H1 (cell line): ENCODE results near the gene KANTR. TPM values are rescaled to one million over a fixed set of nuclear protein-coding genes. Genes with fewer than 3 reads are reported as not detected.
"Not testable (repeated sequence)": the region's sequence is repeated elsewhere in the genome, so short reads cannot be mapped to it uniquely, and the experiment has no call there.

Source experiments
- CTCF ChIA-PET: fragments of 300-600 bp; sonication (Branson Sonifier 250); formaldehyde crosslinking; loops from one replicate; lab custom pipeline; 2021; ENCODE audit not compliant: partially characterized antibody; lab: Charles Lee
- POLR2A ChIA-PET: fragments of 300-600 bp; sonication (Branson Sonifier 250); formaldehyde crosslinking; loops from one replicate; lab custom pipeline; 2021; ENCODE audit warnings: inconsistent platforms; ENCODE audit not compliant: partially characterized antibody; lab: Charles Lee
- DNase-seq, 2 experiments: peaks; one replicate each; pipeline versions ENCODE4 v3.0.0 to v3.0.0-alpha.2; 2010 to 2022; ENCODE audit warnings: low spot score in 2 of 2, low read depth in 1 of 2, mixed read lengths in 1 of 2
- FAIRE-seq: peaks from 2 replicates; lab custom pipeline; 2011; peaks lifted over from hg19 to GRCh38; lab: Jason Lieb, UNC
- H2AFZ ChIP-seq: 2 replicates; pipeline ENCODE4 v1.8.1; 2012; ENCODE audit warnings: low read length, inconsistent platforms
- H2AK5ac ChIP-seq: 2 replicates; pipeline ENCODE4 v1.6.1; 2013; ENCODE audit warnings: low read depth, low read length
- H2BK120ac ChIP-seq: replicated peaks from 2 replicates; pipeline ENCODE3; 2013; ENCODE audit warnings: low read depth, low read length, inconsistent platforms
- H2BK12ac ChIP-seq: 2 replicates; pipeline ENCODE4 v1.6.1; 2013; ENCODE audit warnings: low read depth, low read length
- H2BK15ac ChIP-seq: 2 replicates; pipeline ENCODE4 v1.6.1; 2013; ENCODE audit warnings: low read length
- H2BK20ac ChIP-seq: 2 replicates; pipeline ENCODE4 v1.6.1; 2013; ENCODE audit warnings: low read length
- H2BK5ac ChIP-seq: 2 replicates; pipeline ENCODE4 v1.6.1; 2013; ENCODE audit warnings: low read depth, low read length
- H3K14ac ChIP-seq: 2 replicates; pipeline ENCODE4 v1.6.1; 2013; ENCODE audit warnings: inconsistent platforms; ENCODE audit not compliant: insufficient read length
- H3K18ac ChIP-seq: 2 replicates; pipeline ENCODE4 v1.6.1; 2013; ENCODE audit warnings: low read length; ENCODE audit errors: extremely low read depth
- H3K23ac ChIP-seq: 2 replicates; pipeline ENCODE4 v1.6.1; 2013; ENCODE audit warnings: inconsistent platforms; ENCODE audit not compliant: insufficient read length
- H3K23me2 ChIP-seq: 2 replicates; pipeline ENCODE4 v1.6.1; 2013; ENCODE audit warnings: low read depth, low read length
- H3K27ac ChIP-seq: 2 replicates; pipeline ENCODE4 v1.6.1; 2011; ENCODE audit warnings: low read depth, low read length, inconsistent platforms
- H3K27me3 ChIP-seq, 4 experiments: replicated peaks in 1 of 4; 1 replicate in 1 of 4; 2 replicates in 3 of 4; pipeline versions ENCODE4 v1.6.1 to v1.8.1; 2011 to 2013; ENCODE audit warnings: low read length in 3 of 4, mild to moderate bottlenecking in 3 of 4, inconsistent platforms in 2 of 4, mixed read lengths in 2 of 4, moderate library complexity in 1 of 4; ENCODE audit not compliant: control insufficient read depth in 3 of 4, insufficient read depth in 3 of 4; ENCODE audit errors: extremely low read depth in 1 of 4
- H3K36me3 ChIP-seq, 4 experiments: 2 replicates each; pipeline versions ENCODE4 v1.6.1 to v1.8.1; 2011 to 2013; ENCODE audit warnings: mild to moderate bottlenecking in 4 of 4, low read length in 3 of 4, moderate library complexity in 2 of 4, control low read depth in 1 of 4, inconsistent platforms in 1 of 4; ENCODE audit not compliant: insufficient read depth in 4 of 4, control insufficient read depth in 2 of 4
- H3K4ac ChIP-seq: replicated peaks from 2 replicates; pipeline ENCODE3; 2013; ENCODE audit warnings: low read length, low read depth, mixed read lengths, inconsistent platforms; ENCODE audit not compliant: insufficient read length
- H3K4me1 ChIP-seq, 4 experiments: replicated peaks in 1 of 4; 1 replicate in 1 of 4; 2 replicates in 3 of 4; pipeline versions ENCODE4 v1.6.1 to v1.8.1; 2011 to 2013; ENCODE audit warnings: low read length in 3 of 4, inconsistent platforms in 2 of 4, mixed read lengths in 1 of 4; ENCODE audit not compliant: insufficient read depth in 4 of 4, control insufficient read depth in 3 of 4
- H3K4me2 ChIP-seq, 2 experiments: 2 replicates each; pipeline versions ENCODE4 v1.6.1 to v1.8.1; 2011 to 2013; ENCODE audit warnings: low read depth in 2 of 2, low read length in 2 of 2, control low read depth in 1 of 2, inconsistent platforms in 1 of 2, mild to moderate bottlenecking in 1 of 2; ENCODE audit not compliant: insufficient read depth in 1 of 2
- H3K4me3 ChIP-seq, 4 experiments: fragments of 200-600, 300-600 bp in 1 of 4; sonication (generic), shearing (Covaris generic), sonication (Bioruptor Twin) in 1 of 4; 2 replicates each; pipeline versions ENCODE4 v1.5.1 to v1.8.1; 2011 to 2016; ENCODE audit warnings: low read length in 4 of 4, low read depth in 3 of 4, control low read depth in 2 of 4, inconsistent platforms in 2 of 4, mild to moderate bottlenecking in 2 of 4, mixed read lengths in 1 of 4, moderate library complexity in 1 of 4; ENCODE audit not compliant: insufficient read depth in 2 of 4; ENCODE audit errors: extremely low read depth in 1 of 4
- H3K56ac ChIP-seq: replicated peaks from 2 replicates; pipeline ENCODE3; 2013; ENCODE audit warnings: low read depth, mild to moderate bottlenecking, mixed read lengths, low read length, inconsistent platforms; ENCODE audit not compliant: insufficient read length
- H3K79me1 ChIP-seq: 2 replicates; pipeline ENCODE4 v1.6.1; 2013; ENCODE audit warnings: low read depth, low read length, control low read depth
- H3K79me2 ChIP-seq, 2 experiments: 2 replicates each; pipeline versions ENCODE4 v1.6.1 to v1.8.1; 2012 to 2013; ENCODE audit warnings: low read length in 2 of 2, mild to moderate bottlenecking in 2 of 2, inconsistent platforms in 1 of 2; ENCODE audit not compliant: insufficient read depth in 2 of 2, control insufficient read depth in 1 of 2
- H3K9ac ChIP-seq, 4 experiments: replicated peaks in 1 of 4; 1 replicate in 1 of 4; 2 replicates in 3 of 4; pipeline versions ENCODE4 v1.6.1 to v1.8.1; 2011 to 2013; ENCODE audit warnings: low read depth in 3 of 4, low read length in 3 of 4, control low read depth in 2 of 4, mild to moderate bottlenecking in 2 of 4, moderate library complexity in 2 of 4, inconsistent platforms in 1 of 4; ENCODE audit errors: extremely low read depth in 1 of 4
- H3K9me3 ChIP-seq, 2 experiments: 2 replicates each; pipeline versions ENCODE4 v1.6.1 to v1.8.1; 2012 to 2013; ENCODE audit warnings: mild to moderate bottlenecking in 2 of 2, moderate library complexity in 2 of 2, control low read depth in 1 of 2, inconsistent platforms in 1 of 2, low read depth in 1 of 2, low read length in 1 of 2, mixed read lengths in 1 of 2; ENCODE audit not compliant: insufficient read depth in 2 of 2
- H4K20me1 ChIP-seq, 2 experiments: replicated peaks in 1 of 2; 2 replicates each; pipeline versions ENCODE3 to v1.8.1; 2011 to 2013; ENCODE audit warnings: inconsistent platforms in 2 of 2, low read length in 2 of 2, mild to moderate bottlenecking in 1 of 2; ENCODE audit not compliant: insufficient read depth in 2 of 2, control insufficient read depth in 1 of 2
- H4K5ac ChIP-seq: 2 replicates; pipeline ENCODE4 v1.6.1; 2013; ENCODE audit warnings: low read length, low read depth, mixed read lengths, inconsistent platforms; ENCODE audit not compliant: insufficient read length
- H4K8ac ChIP-seq: 2 replicates; pipeline ENCODE4 v1.8.0; 2013; ENCODE audit warnings: mild to moderate bottlenecking, moderate library complexity, low read length, inconsistent platforms; ENCODE audit not compliant: insufficient read depth; ENCODE audit errors: extremely low read depth
- H4K91ac ChIP-seq: replicated peaks from 2 replicates; pipeline ENCODE3; 2013; ENCODE audit warnings: low read length, mixed read lengths, inconsistent platforms; ENCODE audit not compliant: insufficient read length
- WGBS, 2 experiments: shearing (Covaris generic) in 1 of 2; methylation state at CpG; one replicate each; pipeline versions ENCODE4 v1.1.6 to v1.1.7; 2013 to 2015; ENCODE audit warnings: low lambda C conversion rate in 2 of 2, mixed read lengths in 2 of 2, inconsistent platforms in 1 of 2, low coverage in 1 of 2, missing lambda C conversion rate in 1 of 2; ENCODE audit not compliant: insufficient replicate concordance in 2 of 2, insufficient coverage in 1 of 2, insufficient read length in 1 of 2; ENCODE audit errors: extremely low coverage in 1 of 2, missing lambda C conversion rate in 1 of 2; 5-methylcytosine and 5-hydroxymethylcytosine counted together
- polyA plus RNA-seq, 7 experiments: library from polyadenylated mRNA; depleted of rRNA in 3 of 7; stranded (reverse) in 5 of 7; unstranded in 2 of 7; fragments of >200 nt in 5 of 7; fragments of 200-250 nt in 2 of 7; gene quantifications; 1 replicate in 5 of 7; 2 replicates in 1 of 7; 4 replicates in 1 of 7; pipeline versions ENCODE4 v1.2.1 to v1.2.3, GENCODE V29; 2011 to 2013; ENCODE audit warnings: missing spikeins in 2 of 7, mixed read lengths in 2 of 7
- total RNA-seq: library from RNA; stranded (reverse); fragmentation: NEBNext Ultra II Directional; extraction: Animal tissue kit (Norgen Biotek cat#: 25700); gene quantifications from 2 replicates; pipeline ENCODE4 v1.2.1, GENCODE V29; 2021

KANTR gene
- total and polyA plus RNA-seq, 2 of the 8 experiments (the other 6 are each of a cell fraction or from before 2014, with no cell fraction given): 7.7 to 9.5 TPM

- H3K9ac ChIP-seq, H3K4me2 ChIP-seq, CTCF ChIA-PET, H2BK5ac ChIP-seq, FAIRE-seq, H3K4ac ChIP-seq, H3K56ac ChIP-seq, H2BK120ac ChIP-seq, H3K4me1 ChIP-seq, POLR2A ChIA-PET, H4K20me1 ChIP-seq, H3K79me1 ChIP-seq, H3K79me2 ChIP-seq, H4K5ac ChIP-seq, H3K23ac ChIP-seq, H3K18ac ChIP-seq, H2AFZ ChIP-seq, H3K9me3 ChIP-seq, H2BK15ac ChIP-seq, DNase-seq, H3K36me3 ChIP-seq, H3K27ac ChIP-seq, H3K23me2 ChIP-seq, H3K4me3 ChIP-seq, H4K91ac ChIP-seq, H2BK20ac ChIP-seq, H2BK12ac ChIP-seq, H3K27me3 ChIP-seq, H4K8ac ChIP-seq, H3K14ac ChIP-seq, H2AK5ac ChIP-seq: not testable (repeated sequence)
- 80% methylated on average over 4 of the region's 6 CpGs; no CpG with 5 or more reads in 1 of the 2 experiments for WGBS, 2 experiments
These were observed 70.6 kb downstream of the KANTR start for GRCh38 chrX:53164566-53164965.
